GM18502 (cell line): ENCODE results near the gene TMCO5A.
"Not testable (repeated sequence)": the region's sequence is repeated elsewhere in the genome, so short reads cannot be mapped to it uniquely, and the experiment has no call there.

Experiments used
- ATAC-seq: cut with Tn5 transposase; IDR thresholded peaks from one replicate; pipeline ENCODE4 v1.9.1; 2021; ENCODE audit warnings: mild to moderate bottlenecking; ENCODE audit not compliant: unreplicated experiment, poor library complexity

TMCO5A gene

DNA sequence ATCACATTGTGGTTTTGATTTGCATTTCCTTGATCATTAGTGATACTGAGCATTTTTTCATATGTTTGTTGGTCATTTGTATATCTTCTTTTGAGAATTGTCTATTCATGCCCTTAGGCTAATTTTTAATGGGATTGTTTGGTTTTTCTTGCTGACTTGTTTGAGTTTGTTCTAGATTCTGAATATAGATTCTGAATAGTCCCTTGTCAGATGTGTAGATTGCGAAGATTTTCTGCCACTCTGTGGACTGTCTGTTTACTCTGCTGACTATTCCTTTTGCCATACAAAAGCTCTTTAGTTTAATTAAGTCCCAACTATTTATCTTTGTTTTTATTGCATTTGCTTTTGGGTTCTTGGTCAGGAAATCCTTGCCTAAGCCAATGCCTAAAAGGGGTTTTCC lies 26.3 kb downstream of the TMCO5A start:
- ATAC-seq: not testable (repeated sequence)

GRCh38 chr15:37967788-37968187 lies 33.3 kb downstream of the TMCO5A start:
- ATAC-seq: no peak

GRCh38 chr15:37973856-37974255 lies 39.4 kb downstream of the TMCO5A start:
- no peak for ATAC-seq

DNA sequence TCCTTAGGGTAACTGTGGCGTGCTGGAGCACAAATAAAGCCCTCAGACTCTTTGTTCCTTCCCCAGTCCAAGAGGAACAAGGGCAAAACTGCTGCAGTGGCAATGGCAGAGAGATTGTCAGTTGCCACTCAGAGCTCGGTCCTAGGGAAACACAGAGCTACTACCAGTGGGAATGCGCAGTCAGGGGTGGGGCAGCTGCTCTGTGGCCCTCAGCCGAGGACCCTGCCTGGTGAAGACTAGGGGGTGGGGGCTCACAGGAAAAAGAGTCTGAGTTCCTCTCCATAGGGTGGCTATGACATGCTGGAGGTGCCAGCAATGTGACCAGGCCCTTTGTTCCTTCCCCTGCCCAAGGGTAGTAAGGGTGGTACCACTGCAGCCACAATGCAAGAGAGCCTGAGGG lies 43.8 kb downstream of the TMCO5A start:
- no peak for ATAC-seq

GRCh38 chr15:37979671-37980409 lies 45.4 kb downstream of the TMCO5A start:
- no peak for ATAC-seq

- no peak for ATAC-seq
Observed at GRCh38 chr15:37981201-37981600, 46.8 kb downstream of the TMCO5A start.

GRCh38 chr15:37981775-37982174 lies 47.3 kb downstream of the TMCO5A start:
- no peak for ATAC-seq

- no peak for ATAC-seq
Observed at GRCh38 chr15:37984368-37984767, 49.9 kb downstream of the TMCO5A start.

DNA sequence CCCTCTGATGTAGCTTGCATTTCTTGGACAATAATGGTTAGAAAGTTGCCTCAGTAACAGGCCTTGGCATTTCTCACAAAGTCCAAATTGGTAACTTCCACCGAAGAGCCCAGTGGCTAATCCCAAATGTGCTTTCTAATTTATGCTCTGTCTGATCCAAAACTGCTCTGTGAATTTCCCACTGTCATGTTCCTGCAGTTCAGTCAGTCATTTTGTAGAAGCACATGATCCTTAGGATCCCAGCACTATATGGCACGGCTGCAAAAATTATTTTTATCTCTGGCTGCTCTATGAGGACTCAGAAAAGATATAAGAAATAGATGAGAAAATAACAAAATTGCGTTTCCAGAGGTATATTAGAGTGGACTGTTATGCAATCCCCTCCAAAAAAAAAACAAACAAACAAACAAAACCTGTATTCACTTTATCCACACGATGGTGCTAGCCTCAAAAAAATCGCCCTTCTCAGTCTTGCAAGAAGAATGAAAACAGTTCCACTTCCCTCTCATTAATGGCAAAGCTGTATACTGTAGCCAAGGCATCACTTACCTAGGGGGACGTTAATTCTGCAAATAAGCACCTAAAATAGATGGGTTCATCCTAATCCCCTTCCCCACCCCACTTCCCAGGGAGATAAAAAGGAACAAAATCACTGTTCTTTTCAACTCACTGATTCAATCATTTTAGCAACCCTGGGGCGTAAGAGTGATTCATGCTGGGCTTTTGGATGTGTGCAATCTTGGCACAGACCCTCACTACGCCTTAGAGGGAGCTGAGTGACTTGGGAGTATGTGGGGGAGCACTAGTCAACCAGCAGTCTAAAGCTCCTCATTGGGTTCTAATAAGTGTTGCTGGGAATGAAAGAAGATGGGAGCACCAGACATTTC lies 61.3 kb downstream of the TMCO5A start:
- peak; percentile 69 for ATAC-seq
